HG03457 (cell line): Measurements from ENCODE around the gene ATAD2B.

Source experiments
- ATAC-seq: cut with Tn5 transposase; IDR thresholded peaks from one replicate; pipeline ENCODE4 v1.9.1; 2021; ENCODE audit warnings: moderate number of reproducible peaks; ENCODE audit not compliant: unreplicated experiment

ATAD2B gene

DNA sequence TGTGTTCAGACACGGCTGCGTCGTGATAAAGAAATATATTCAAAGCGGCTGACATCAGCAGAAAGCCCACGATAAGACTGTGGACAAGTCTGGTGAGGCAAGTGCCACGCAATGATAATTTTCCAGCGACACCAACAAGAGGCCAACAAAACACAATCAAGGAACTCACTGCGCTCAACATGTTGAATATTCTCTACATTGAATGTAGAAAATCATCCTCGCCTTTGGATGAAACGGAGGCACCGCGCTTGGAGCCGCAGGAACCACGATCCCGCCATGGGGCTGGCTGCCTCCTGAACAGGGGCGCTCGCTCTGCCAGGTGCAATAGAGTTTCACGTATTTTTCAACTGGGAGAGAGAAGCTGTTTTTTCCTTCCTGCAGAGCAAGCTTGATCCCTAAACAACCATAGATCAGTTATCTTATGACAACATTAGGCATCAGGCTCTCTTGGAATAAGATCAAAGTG, 220.3 kb downstream of the ATAD2B start:
- ATAC-seq = no peak

DNA sequence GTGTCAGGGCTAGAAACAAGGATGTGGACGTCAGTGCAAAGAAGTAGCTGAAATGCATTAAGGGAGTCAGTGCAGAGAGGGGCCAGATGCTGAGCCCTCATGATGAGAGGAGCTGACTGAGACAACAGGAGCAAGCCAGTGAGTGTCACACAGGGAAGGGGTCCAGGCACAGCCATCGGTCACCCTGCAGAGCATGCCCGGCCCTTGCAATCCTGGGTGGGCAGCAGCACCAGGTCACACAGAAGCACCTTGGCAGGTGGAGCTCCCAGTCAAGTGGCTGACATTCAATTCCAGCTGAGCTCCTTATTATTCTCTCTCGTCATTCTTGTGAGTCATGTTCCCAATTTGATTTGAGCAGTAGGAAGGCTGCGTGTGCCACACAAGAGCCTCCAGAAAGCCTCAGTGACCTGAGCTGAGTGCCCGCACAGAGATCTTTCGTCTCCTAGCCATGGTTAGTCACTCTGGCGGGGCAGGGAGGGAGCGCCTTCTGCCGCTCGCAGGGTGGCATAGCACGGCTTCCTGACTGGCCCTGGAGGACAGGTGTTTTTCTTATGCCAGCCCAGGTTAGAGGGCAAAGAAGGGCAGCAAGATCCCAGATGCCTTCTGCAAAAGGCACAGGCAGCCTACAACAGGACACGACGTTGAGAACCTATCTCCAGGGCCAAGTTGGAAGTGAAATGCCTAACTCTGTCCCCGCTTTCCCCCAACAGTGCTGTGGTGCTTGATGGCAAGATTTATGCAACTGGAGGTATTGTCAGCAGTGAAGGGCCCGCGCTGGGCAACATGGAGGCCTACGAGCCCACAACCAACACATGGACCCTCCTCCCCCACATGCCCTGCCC, 220.9 kb downstream of the ATAD2B start:
- ATAC-seq = no peak

DNA sequence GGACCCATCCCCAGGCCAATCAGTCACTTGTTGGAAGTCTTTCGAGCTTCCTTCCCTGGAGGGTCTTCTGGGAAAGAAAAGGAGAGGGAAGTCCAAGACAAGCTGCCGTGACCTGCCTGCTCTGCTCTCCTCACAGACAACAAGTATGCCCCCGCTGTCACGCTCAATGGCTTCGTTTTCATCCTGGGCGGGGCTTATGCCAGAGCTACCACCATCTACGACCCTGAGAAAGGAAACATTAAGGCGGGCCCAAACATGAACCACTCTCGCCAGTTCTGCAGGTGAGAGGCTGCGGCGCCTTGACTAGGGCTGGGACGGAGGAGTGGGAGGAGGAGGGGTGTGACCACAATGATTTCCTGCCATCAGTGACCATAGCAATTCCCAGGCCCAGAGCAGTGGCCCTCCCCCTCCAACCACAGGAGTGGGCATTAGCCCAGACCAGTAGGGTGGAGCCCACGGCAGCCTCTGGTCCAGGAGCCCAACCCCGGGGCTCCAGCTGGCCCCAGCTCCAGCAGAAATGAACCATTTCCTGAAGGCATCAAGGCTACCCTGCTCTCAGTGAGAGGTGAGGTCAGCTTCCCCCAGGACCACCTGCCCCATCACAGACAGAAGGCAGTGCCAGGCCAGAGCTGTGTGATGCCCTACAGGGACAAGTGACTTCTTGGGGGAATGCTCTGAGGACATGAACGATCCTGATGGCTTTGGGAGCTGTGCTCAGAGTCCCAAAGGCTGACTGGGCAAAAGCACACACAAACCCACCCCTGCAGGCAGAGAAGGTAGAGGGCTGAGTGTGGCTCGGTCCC, 223.1 kb downstream of the ATAD2B start:
- no peak for ATAC-seq

DNA sequence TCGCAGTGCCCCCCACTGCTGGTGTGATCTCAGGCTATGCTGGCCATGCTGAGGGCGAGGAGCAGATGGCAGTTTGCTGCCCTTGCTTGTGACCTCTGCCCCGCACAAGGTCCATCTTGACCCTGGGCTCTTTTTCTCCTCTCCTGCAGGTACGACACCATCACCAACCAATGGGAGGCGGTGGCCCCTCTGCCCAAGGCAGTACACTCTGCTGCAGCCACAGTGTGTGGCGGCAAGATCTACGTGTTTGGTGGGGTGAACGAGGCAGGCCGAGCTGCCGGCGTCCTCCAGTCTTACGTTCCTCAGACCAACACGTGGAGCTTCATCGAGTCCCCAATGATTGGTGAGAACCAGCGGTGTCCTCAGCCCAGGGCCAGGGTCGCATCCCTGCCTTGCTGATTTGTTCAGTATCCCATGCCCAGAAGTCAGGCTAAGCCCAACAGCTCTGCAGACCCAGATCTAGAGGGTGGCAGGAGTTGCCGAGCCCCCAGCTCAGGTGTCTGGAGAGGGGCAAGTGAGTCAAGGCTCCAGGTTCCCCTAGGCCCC, 223.8 kb downstream of the ATAD2B start:
- no peak for ATAC-seq

DNA sequence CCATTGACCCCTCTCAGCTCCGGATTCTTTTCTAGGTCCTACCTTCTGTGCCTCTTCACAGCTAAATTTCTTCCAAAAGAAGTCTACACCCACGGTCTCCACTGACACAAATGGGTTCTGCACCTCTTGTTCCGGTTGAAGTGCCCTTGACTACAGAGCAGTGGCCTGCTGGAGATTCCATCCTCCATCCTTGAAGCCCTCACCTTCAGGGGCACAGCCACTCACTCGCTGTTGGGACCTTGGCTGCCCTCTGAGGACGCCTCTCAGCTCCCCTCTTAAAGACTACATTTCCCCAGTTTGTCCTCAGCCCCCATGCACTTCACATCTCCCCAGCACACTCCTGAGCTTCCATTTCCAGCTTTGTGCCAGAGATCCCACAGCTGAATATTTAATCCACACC, 226.3 kb downstream of the ATAD2B start:
- ATAC-seq = no peak

DNA sequence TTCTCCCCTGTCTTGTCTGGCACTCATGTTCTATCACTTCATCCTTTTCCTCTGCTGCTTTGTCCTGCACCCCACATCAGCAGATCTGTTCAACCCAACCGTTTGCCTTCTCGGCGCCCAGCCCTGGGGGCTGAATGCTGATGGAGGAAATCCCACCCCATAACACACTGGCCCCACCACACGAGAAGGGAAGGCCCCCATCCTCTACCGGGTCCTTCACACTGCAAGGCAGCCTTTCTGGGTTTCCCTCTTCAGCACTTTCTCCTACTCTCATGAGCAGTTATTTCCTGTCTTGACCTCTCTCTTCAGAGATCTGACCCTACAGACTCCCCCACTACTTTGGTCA, 227.4 kb downstream of the ATAD2B start:
- no peak for ATAC-seq

DNA sequence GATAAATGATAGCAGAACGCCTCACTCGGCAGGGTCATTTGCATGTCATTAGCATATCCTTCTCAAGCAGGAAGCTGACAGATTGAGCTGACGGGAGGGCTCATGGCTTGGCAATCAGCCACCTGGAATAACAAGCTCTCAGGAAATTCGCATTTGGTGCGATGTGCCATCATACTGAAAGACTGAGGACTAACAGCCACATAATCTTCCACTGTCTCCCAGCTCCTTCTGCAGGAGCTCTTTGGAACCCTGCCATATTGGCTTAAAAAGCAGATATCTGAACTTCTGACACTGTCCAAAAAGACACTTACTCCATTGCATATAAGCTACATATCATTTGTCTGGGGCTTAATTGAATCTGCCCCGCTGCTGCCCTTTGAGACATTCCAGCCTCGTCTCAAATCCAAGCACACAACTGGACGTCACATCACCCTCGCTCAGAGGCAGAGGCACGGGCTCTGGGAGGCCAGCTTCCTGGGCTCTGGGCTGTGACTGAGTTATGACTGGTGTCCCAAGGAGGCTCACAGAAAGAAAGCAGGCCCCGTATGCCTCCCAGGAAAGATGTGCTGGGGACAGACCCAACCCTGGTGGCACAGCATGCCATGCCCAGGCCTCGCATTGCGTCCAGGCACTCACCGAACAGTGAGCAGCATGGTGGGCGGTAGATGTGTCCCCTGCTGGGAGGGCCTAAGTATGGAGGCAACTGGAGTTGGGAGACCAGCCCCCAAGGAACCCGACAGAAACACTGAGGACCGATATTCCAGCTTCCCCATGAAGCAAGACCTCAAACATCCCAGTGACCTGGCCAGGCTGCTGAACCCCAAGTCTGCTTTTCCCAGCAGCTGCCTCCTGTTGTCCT, 228.0 kb downstream of the ATAD2B start:
- ATAC-seq = no peak
